K562 (cell line): ENCODE measurements around the gene SLC38A10. TPM values are rescaled to one million over a fixed set of nuclear protein-coding genes. Genes with fewer than 3 reads are reported as not detected.

Source experiments
- BCLAF1 ChIP-seq, 2 experiments: fragments of 450-650 bp in 1 of 2; IDR thresholded peaks; 2 replicates each; pipeline ENCODE4 v1.6.1; 2011 to 2017; ENCODE audit warnings: low read depth in 2 of 2, antibody characterized with exemption in 1 of 2, borderline replicate concordance in 1 of 2, low read length in 1 of 2, mild to moderate bottlenecking in 1 of 2, mixed read lengths in 1 of 2; ENCODE audit not compliant: control insufficient read depth in 1 of 2
- CBX3 ChIP-seq, 2 experiments: IDR thresholded peaks; 1 replicate in 1 of 2; 2 replicates in 1 of 2; pipeline ENCODE4 v1.6.1; 2012; ENCODE audit warnings: inconsistent platforms in 2 of 2, low read length in 2 of 2, borderline replicate concordance in 1 of 2, control low read depth in 1 of 2
- ELF1 ChIP-seq: fragments of 200-800 bp; sonication (Bioruptor generic); IDR thresholded peaks from 2 replicates; pipeline ENCODE4 v1.6.1; 2016; ENCODE audit warnings: missing genetic modification characterization, missing compliant biosample characterization
- FIP1L1 ChIP-seq: fragments of 200-400 bp; formaldehyde crosslinking; IDR thresholded peaks from 2 replicates; pipeline ENCODE4 v1.6.1; 2018; ENCODE audit warnings: mild to moderate bottlenecking, low read depth, low read length; ENCODE audit not compliant: poor library complexity, severe bottlenecking
- FOSL1 ChIP-seq: fragments of 200-800 bp; sonication (Bioruptor generic); conservative IDR thresholded peaks from 2 replicates; pipeline ENCODE4 v1.6.1; 2016; ENCODE audit warnings: missing genetic modification characterization, missing compliant biosample characterization
- FOXA1 ChIP-seq: fragments of 450-650 bp; IDR thresholded peaks from 2 replicates; pipeline ENCODE4 v1.6.1; 2016; ENCODE audit warnings: mild to moderate bottlenecking, borderline replicate concordance
- HLTF ChIP-seq: fragments of 450-650 bp; IDR thresholded peaks from 2 replicates; pipeline ENCODE4 v1.6.1; 2016
- MEF2A ChIP-seq: IDR thresholded peaks from 2 replicates; pipeline ENCODE4 v1.6.1; 2011; ENCODE audit warnings: low read depth, mild to moderate bottlenecking, low read length, moderate library complexity; ENCODE audit not compliant: control insufficient read depth
- NR1H2 ChIP-seq: sonication (generic); formaldehyde crosslinking; IDR thresholded peaks from 2 replicates; pipeline ENCODE4 v1.4.0; 2020; ENCODE audit warnings: mild to moderate bottlenecking, missing genetic modification reagents
- PRMT5 ChIP-seq: sonication (generic); formaldehyde crosslinking; IDR thresholded peaks from 2 replicates; pipeline ENCODE4 v1.5.0; 2020; ENCODE audit warnings: missing genetic modification reagents
- SAFB ChIP-seq: fragments of 200-400 bp; formaldehyde crosslinking; IDR thresholded peaks from 2 replicates; pipeline ENCODE4 v1.6.1; 2017; ENCODE audit warnings: low read depth, low read length, borderline replicate concordance
- SP1 ChIP-seq: sonication (generic); formaldehyde crosslinking; IDR thresholded peaks from 2 replicates; pipeline ENCODE4 v1.8.1; 2022; ENCODE audit warnings: mild to moderate bottlenecking, missing genetic modification reagents
- SRSF3 ChIP-seq: fragments of 200-400 bp; formaldehyde crosslinking; IDR thresholded peaks from 2 replicates; pipeline ENCODE4 v1.6.1; 2016; ENCODE audit warnings: mild to moderate bottlenecking, low read length, moderate library complexity; ENCODE audit not compliant: insufficient read depth
- UBTF ChIP-seq, 2 experiments: IDR thresholded peaks; 2 replicates each; pipeline ENCODE4 v1.6.1; 2012; ENCODE audit warnings: improper control_type of control experiment in 2 of 2, low read depth in 2 of 2, low read length in 2 of 2, borderline replicate concordance in 1 of 2
- ZBTB7A ChIP-seq: IDR thresholded peaks from 2 replicates; pipeline ENCODE4 v1.6.1; 2011; ENCODE audit warnings: low read depth, mild to moderate bottlenecking, low read length, moderate library complexity, borderline replicate concordance; ENCODE audit not compliant: control insufficient read depth
- ZC3H4 ChIP-seq: sonication (generic); formaldehyde crosslinking; IDR thresholded peaks from 2 replicates; pipeline ENCODE4 v1.9.0; 2021; ENCODE audit warnings: missing genetic modification reagents, borderline replicate concordance
- ZNF174 ChIP-seq: fragments of 250-450 bp; sonication (Bioruptor Pico); IDR thresholded peaks from 2 replicates; pipeline ENCODE4 v1.4.0; 2020; ENCODE audit warnings: mild to moderate bottlenecking
- ZNF395 ChIP-seq: fragments of 200-800 bp; sonication (Bioruptor generic); IDR thresholded peaks from 2 replicates; pipeline ENCODE4 v1.6.1; 2017; ENCODE audit warnings: missing genetic modification characterization, missing compliant biosample characterization
- polyA plus RNA-seq, 8 experiments: library from polyadenylated mRNA; depleted of rRNA in 4 of 8; stranded (reverse) in 5 of 8; unstranded in 3 of 8; fragments of >200 nt; fragmentation: Nextera tagmentation in 2 of 8; fragmentation: Illumina TruSeq in 1 of 8; extraction: Ambion mirVana in 2 of 8; extraction: Trizol in 1 of 8; gene quantifications; 2 replicates each; pipeline versions ENCODE4 v1.2.1 to v1.2.3, GENCODE V29; 2011 to 2014; ENCODE audit warnings: inconsistent platforms in 1 of 8, missing spikeins in 1 of 8
- total RNA-seq, 7 experiments: library from RNA; depleted of rRNA in 6 of 7; stranded (reverse); fragments of >200 nt in 6 of 7; fragmentation: Illumina TruSeq in 2 of 7; extraction: Trizol in 2 of 7; gene quantifications; 2 replicates each; pipeline versions ENCODE4 v1.2.1 to v1.2.3, GENCODE V29; 2011 to 2021; ENCODE audit warnings: low replicate concordance in 1 of 7

Gene SLC38A10
- total and polyA plus RNA-seq, 9 of the 15 experiments (the other 6 are each of a cell fraction or from before 2014, with no cell fraction given), result 0.45 to 54.2 (median 13.8) TPM

- TF ChIP-seq ZNF395, result peak; percentile 65; the same call in 1 of the 2 replicates
- TF ChIP-seq MEF2A, result no peak
- TF ChIP-seq SRSF3, result peak; percentile 81; the same call in 1 of the 2 replicates
- TF ChIP-seq HLTF, result 0 out of 2 replicates have a peak, but pooled peaks have one; percentile 24
- peak; percentile 93; the same call in 1 of the 2 replicates for TF ChIP-seq ZBTB7A
- peak; percentile 29 for TF ChIP-seq NR1H2
- 0 out of 4 replicates have a peak, but pooled peaks of 1 of the 2 experiments have one; percentile 18 for TF ChIP-seq BCLAF1 (IDR thresholded peaks at IDR 0.05; ENCODE audit: borderline replicate concordance in 1 of 2, control insufficient read depth in 1 of 2, low read depth in 2 of 2, low read length in 1 of 2)
- 0 out of 2 replicates have a peak, but pooled peaks have one; percentile 0 for TF ChIP-seq FOSL1 (tag)
- peak; percentile 2; the same call in 1 of the 2 replicates for TF ChIP-seq SP1 (CRISPR knock-in tag)
- TF ChIP-seq SAFB, result 0 out of 2 replicates have a peak, but pooled peaks have one; percentile 31
- TF ChIP-seq PRMT5 (CRISPR knock-in tag), result 0 out of 2 replicates have a peak, but pooled peaks have one; percentile 48
- TF ChIP-seq ZNF174 (CRISPR knock-in tag), result no peak
- peak; percentile 47 for TF ChIP-seq FIP1L1
- no peak for TF ChIP-seq ELF1 (tag)
- TF ChIP-seq FOXA1, result no peak
- 0 out of 4 replicates have a peak, but pooled peaks of 1 of the 2 experiments have one; percentile 13 for TF ChIP-seq UBTF (IDR thresholded peaks at IDR 0.05; ENCODE audit: borderline replicate concordance in 1 of 2, low read depth in 2 of 2, low read length in 2 of 2)
- TF ChIP-seq CBX3 (IDR thresholded peaks at IDR 0.05; ENCODE audit: borderline replicate concordance in 1 of 2, low read length in 2 of 2), result 0 out of 3 replicates have a peak, but pooled peaks of 1 of the 2 experiments have one; percentile 2
- 0 out of 2 replicates have a peak, but pooled peaks have one; percentile 55 for TF ChIP-seq ZC3H4 (CRISPR knock-in tag)
Measured at GRCh38 chr17:81294512-81295030, 536 bp downstream of the SLC38A10 start (continued).
